Activated CD4-positive, alpha-beta T cell treated with anti-CD3 and anti-CD28 coated beads, Interleukin-2, amount 10 ng/mL, durations not matched to agents 24 days and 14 days (primary cell): ENCODE data around the gene AFAP1. TPM values are rescaled to one million over a fixed set of nuclear protein-coding genes. Genes with fewer than 3 reads are reported as not detected.

Experiments
- DNase-seq: peaks from one replicate; pipeline ENCODE4 v3.0.0; 2022
- H3K27ac Mint-ChIP-seq: one replicate; pipeline ENCODE4 v1.8.0; 2022; ENCODE audit warnings: mild to moderate bottlenecking, mixed read lengths
- H3K27me3 Mint-ChIP-seq: one replicate; pipeline ENCODE4 v1.8.0; 2022; ENCODE audit warnings: mixed read lengths
- H3K36me3 Mint-ChIP-seq: one replicate; pipeline ENCODE4 v1.8.0; 2022; ENCODE audit warnings: low read depth, mild to moderate bottlenecking, mixed read lengths
- H3K4me1 Mint-ChIP-seq: one replicate; pipeline ENCODE4 v1.8.0; 2021; ENCODE audit warnings: mixed read lengths
- H3K4me3 Mint-ChIP-seq: one replicate; pipeline ENCODE4 v1.8.0; 2022; ENCODE audit warnings: mild to moderate bottlenecking, moderate library complexity, mixed read lengths
- H3K9me3 Mint-ChIP-seq: one replicate; pipeline ENCODE4 v1.8.0; 2021; ENCODE audit warnings: mixed read lengths
- intact Hi-C: fragments of 100-400 bp; cut with micrococcal nuclease; formaldehyde crosslinking; loops from one replicate; pipeline ENCODE4 v1.15.1; 2023
- total RNA-seq: library from RNA; stranded (reverse); gene quantifications from 2 replicates; pipeline ENCODE4 v1.2.3, GENCODE V29; 2022

AFAP1 gene, protein sequence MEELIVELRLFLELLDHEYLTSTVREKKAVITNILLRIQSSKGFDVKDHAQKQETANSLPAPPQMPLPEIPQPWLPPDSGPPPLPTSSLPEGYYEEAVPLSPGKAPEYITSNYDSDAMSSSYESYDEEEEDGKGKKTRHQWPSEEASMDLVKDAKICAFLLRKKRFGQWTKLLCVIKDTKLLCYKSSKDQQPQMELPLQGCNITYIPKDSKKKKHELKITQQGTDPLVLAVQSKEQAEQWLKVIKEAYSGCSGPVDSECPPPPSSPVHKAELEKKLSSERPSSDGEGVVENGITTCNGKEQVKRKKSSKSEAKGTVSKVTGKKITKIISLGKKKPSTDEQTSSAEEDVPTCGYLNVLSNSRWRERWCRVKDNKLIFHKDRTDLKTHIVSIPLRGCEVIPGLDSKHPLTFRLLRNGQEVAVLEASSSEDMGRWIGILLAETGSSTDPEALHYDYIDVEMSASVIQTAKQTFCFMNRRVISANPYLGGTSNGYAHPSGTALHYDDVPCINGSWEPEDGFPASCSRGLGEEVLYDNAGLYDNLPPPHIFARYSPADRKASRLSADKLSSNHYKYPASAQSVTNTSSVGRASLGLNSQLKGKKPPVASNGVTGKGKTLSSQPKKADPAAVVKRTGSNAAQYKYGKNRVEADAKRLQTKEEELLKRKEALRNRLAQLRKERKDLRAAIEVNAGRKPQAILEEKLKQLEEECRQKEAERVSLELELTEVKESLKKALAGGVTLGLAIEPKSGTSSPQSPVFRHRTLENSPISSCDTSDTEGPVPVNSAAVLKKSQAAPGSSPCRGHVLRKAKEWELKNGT
- total RNA-seq: 37.6 and 40.8 TPM in 2 replicates

DNA sequence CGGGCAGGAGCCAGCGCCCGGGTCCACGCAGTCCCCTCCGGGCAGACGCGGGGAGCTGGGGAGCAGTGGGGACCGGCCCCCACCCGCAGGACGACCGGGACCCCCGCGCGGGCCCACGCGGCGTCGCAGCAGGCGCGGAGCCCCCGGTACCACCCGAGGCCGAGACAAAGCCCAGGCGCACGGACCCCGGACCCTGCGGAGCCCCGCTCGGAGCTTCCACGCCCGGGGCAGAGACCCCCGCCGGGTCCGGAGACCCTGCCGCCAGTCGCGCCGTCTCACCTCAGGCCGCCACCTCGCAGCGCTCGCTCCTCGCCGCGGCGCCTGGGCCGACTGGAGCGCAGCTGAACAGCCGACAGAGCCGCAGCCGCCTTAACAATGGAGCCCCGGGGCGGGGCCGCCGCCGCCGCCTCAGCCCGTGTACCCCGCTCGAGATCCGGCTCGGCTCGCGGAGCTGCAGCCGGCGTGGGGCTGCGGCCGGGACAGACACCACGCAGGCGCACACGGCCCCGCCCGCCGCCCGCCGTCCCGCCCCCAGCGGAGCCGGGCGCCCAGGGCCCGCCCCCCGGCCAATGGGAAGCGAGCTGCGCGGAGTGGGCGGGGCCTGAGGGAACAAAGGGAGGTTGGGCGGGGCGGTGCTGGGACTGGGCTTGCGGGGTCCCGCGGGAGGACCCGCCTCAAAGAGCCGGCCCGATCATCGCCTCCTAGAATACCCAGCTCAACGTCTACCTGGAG lies at the start of gene AFAP1:
Gene AFAP1 (minus strand): TSS at position 485 of the 732 bp plus-strand sequence. CDS start 67,783 bp downstream, outside the sequence.
- Mint-ChIP-seq H3K9me3 (no peaks in the 10 kb centered on the region), H3K4me3 (peak within 1 kb of the TSS; percentile 66), H3K27ac (no peak within 1 kb of the TSS), H3K4me1 (peaks cover 25% of the 10 kb centered on the region), H3K36me3 (peaks cover 3% of the 10 kb centered on the region), H3K27me3 (peaks cover 16% of the 10 kb centered on the region)
- intact Hi-C loops: loop anchor here (1.0 to 5.0 kb wide), 2 partner anchors 31 to 82 kb away; no protein-coding TSS in a partner anchor
- peak; percentile 97 for DNase-seq

DNA sequence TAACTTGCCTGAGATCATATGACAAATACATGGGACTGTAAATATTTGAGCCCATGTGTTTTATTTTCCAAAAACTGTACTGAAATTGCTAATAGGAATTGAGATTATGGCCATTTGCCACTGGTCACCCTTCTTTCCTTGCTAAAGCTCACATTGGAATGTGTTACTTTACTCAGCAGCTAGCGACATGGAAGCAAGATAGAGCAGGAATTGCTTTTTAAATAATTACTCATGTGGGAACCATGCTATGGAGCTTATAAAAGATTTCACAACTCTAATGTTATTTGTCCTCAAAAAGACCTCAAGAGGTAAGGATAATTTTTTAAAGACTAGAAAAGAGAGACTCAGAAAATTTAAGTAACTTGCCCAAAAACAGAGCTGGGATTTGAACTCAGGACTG lies 48.8 kb upstream of the AFAP1 start:
- peaks cover 4% of the 10 kb centered on the region for H3K4me1 Mint-ChIP-seq
- H3K27ac Mint-ChIP-seq: no peak overlapping the region
- no peak for DNase-seq
- peaks cover 1% of the 10 kb centered on the region for H3K27me3 Mint-ChIP-seq
- no peak overlapping the region for H3K4me3 Mint-ChIP-seq
- no peaks in the 10 kb centered on the region for H3K9me3 Mint-ChIP-seq
- intact Hi-C loops: no loop called here
- no peaks in the 10 kb centered on the region for H3K36me3 Mint-ChIP-seq

DNA sequence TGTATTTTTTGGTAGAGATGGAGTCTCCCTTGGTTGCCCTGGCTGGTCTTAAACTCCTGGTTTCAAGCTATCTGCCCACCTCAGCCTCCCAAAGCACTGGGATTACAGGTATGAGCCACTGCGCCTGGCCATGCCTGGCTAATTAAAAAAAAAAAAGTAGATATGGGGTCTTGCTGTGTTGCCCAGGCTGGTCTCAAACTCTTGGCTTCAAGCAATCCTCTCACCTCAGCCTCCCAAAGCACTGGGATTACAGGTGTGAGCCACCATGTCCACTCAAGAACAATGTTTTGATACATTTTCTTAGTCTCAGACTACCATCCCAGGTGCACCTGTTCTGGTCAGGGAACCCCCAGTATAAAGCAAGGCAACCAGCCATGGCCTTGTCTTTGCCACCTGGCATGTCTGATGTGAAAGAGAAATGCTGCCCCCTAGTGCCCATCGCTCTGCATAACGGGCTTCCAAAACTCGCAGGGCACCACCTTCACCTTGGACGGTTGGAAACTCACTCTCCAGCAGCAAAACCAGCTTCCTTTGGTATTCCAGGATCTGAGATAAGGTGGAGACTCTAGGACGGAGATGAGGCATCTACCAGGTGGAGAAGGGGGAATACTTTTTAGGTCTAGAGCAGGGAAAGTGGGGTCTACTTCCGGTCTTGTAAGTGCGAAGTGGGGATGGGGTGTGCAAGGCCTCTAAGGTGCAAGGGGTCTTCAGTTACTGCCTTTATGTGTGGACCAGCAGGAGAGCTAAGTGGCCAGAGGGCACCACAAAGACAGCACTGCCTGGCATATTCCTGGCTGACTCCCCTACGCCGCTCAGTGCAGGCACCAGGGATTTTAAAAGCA lies 47.7 kb upstream of the AFAP1 start:
- no peak overlapping the region for H3K4me3 Mint-ChIP-seq
- H3K9me3 Mint-ChIP-seq: no peaks in the 10 kb centered on the region
- H3K27ac Mint-ChIP-seq: no peak overlapping the region
- no peaks in the 10 kb centered on the region for H3K36me3 Mint-ChIP-seq
- H3K4me1 Mint-ChIP-seq: peaks cover 4% of the 10 kb centered on the region
- peaks cover 1% of the 10 kb centered on the region for H3K27me3 Mint-ChIP-seq
- intact Hi-C loops: loop anchor here (1.0 kb wide), 3 partner anchors 49 to 183 kb away; no protein-coding TSS in a partner anchor
- DNase-seq: peak; percentile 93

DNA sequence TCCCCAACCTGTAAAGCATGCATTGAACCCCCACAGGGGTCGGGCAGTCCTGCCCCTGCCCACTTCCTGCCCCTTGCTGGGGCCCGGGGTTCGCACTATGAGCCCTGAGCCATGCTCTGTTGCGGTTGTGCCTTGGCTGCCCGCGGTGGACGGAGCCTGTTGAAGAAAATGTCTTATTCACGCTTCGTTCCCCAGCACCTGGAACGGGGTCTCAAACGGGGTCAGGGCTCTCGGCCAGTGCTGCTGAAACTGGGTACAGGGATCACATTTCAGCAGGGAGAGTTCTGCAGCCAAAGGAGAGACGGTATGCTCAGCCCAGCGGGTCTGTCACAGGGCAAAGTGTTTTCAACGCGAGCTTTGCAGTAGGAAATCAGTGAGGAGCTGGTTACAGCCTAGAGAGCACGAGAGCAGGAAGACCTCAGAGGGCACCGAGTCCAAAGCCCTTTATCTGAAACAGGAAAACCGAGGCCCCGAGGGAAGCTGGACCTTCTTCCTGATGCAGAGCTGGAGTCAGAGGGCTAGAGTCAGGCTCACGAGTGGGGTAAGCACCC lies 46.3 kb upstream of the AFAP1 start:
- Mint-ChIP-seq H3K36me3 (no peaks in the 10 kb centered on the region), H3K4me3 (no peak overlapping the region), H3K4me1 (peaks cover 4% of the 10 kb centered on the region), H3K27me3 (peaks cover 1% of the 10 kb centered on the region), H3K27ac (no peak overlapping the region), H3K9me3 (no peaks in the 10 kb centered on the region)
- intact Hi-C loops: no loop called here
- DNase-seq: no peak

DNA sequence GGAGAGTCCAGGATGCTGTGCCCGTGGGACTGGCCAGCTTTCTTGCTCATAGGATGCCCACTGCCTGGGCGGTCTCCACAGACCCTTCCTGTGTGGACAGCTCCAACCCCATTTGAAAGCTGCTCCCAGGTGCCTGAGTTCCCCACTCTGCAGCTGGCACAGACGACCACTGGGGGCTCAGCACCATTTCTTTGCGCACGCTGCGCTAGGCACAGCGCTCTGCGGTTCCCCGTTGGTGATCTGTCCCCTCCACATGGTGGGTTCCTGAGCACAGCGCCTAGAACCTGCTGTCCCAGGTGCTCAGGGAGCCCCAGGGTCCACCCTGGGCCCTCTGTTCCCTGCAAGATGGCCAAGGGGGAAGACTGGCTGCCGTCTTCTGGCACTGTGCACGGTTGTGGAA lies 45.4 kb upstream of the AFAP1 start:
- intact Hi-C loops: no loop called here
- no peaks in the 10 kb centered on the region for H3K36me3 Mint-ChIP-seq

DNA sequence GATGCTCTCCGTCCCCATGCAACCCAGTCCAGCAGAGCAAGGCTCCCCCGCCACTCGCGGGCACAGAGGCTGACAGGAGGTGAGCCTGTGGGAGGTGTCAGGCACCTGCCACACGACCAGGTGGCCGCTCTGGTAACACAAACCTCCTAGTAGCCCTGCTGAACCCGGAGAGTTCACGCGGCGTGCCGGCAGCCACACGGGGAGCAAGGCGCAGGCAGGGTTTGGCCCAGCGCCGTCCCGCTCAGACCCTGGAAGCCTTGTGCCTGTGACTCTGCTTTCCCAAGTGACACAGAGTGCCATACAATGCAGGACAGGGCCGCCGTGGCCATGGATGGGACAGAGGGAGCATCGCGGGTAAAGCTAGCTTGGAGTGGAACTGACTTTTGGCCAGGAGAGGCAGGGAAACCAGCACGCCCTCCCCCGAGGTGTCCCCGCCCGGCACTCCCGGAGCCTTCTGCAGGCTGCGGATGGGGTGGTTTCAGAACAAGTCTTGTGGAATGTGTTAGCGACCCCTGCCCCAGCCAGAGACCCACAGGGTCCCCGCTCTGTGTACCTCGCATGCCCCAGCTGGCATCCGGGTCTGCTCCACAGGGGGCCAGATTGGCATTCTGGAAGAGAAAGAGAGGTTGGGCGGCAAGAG lies 44.7 kb upstream of the AFAP1 start:
- intact Hi-C loops: no loop called here
- H3K4me1 Mint-ChIP-seq: peaks cover 6% of the 10 kb centered on the region
- H3K4me3 Mint-ChIP-seq: no peak overlapping the region
- H3K27me3 Mint-ChIP-seq: peaks cover 1% of the 10 kb centered on the region
- H3K27ac Mint-ChIP-seq: no peak overlapping the region
- no peaks in the 10 kb centered on the region for H3K9me3 Mint-ChIP-seq
- H3K36me3 Mint-ChIP-seq: no peaks in the 10 kb centered on the region
- DNase-seq: no peak

More for the DNA sequence above, 45.4 kb upstream of the AFAP1 start:
- peaks cover 1% of the 10 kb centered on the region for H3K27me3 Mint-ChIP-seq
- H3K4me1 Mint-ChIP-seq: peaks cover 4% of the 10 kb centered on the region
- H3K4me3 Mint-ChIP-seq: no peak overlapping the region
- H3K9me3 Mint-ChIP-seq: no peaks in the 10 kb centered on the region
- no peak for DNase-seq
- no peak overlapping the region for H3K27ac Mint-ChIP-seq

DNA sequence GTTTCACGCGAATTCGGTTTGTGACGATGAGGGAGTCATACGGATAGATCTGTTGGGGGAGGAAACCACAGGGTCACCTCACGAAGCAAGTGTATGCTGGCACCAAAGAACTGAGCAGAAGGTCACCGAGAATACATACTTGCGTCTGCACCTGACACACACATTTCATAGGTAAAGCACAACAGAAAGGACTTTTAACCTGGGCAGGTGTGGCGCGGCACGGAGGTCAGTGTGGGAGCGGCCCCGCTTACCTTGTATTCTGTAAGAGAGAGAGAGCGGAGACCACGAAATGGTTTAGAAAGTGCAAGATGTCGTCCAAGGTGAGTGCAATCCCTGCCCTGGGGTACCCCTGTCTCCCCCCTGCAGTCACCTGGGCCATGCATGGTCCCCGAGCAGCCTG lies 43.6 kb upstream of the AFAP1 start:
- DNase-seq: no peak
- H3K9me3 Mint-ChIP-seq: no peaks in the 10 kb centered on the region
- intact Hi-C loops: no loop called here

DNA sequence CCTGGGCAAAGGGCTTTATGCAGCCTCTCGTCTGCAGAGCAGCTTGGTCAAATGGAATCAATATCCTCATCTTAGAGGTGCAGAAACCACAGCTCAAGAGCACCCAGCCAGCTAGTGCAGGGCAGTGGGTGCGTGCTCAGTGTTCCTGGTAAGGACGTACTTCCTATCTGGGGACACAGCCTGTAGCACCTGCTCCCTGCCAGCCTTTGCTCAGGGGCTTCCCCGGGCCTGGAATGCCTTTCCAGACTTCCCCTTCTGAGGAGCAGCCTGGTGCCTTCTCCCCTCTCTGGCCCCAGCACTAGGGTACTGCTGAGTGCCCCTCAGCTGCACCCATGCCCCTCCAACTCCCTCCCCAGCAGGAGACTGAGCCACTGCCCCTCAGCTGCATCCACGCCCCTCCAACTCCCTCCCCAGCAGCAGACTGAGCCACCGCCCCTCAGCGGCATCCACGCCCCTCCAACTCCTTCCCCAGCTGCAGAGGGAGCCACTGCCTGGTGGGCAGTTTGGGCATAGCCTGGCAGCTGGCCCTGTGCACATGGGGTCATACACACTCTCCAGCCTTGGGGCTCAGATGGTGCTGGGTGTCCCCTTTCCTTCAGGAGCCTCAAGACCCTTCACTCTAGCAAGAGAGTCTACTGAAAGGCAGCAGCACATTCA lies 42.2 kb upstream of the AFAP1 start:
- no peaks in the 10 kb centered on the region for H3K9me3 Mint-ChIP-seq
- H3K27me3 Mint-ChIP-seq: peaks cover 1% of the 10 kb centered on the region
- no peak overlapping the region for H3K4me3 Mint-ChIP-seq
- intact Hi-C loops: no loop called here
- no peak overlapping the region for H3K27ac Mint-ChIP-seq
- H3K4me1 Mint-ChIP-seq: peaks cover 14% of the 10 kb centered on the region
- no peak for DNase-seq
- no peaks in the 10 kb centered on the region for H3K36me3 Mint-ChIP-seq

More for the DNA sequence above, 43.6 kb upstream of the AFAP1 start:
- H3K36me3 Mint-ChIP-seq: no peaks in the 10 kb centered on the region
- no peak overlapping the region for H3K27ac Mint-ChIP-seq
- peaks cover 1% of the 10 kb centered on the region for H3K27me3 Mint-ChIP-seq
- H3K4me1 Mint-ChIP-seq: peaks cover 10% of the 10 kb centered on the region
- H3K4me3 Mint-ChIP-seq: no peak overlapping the region

DNA sequence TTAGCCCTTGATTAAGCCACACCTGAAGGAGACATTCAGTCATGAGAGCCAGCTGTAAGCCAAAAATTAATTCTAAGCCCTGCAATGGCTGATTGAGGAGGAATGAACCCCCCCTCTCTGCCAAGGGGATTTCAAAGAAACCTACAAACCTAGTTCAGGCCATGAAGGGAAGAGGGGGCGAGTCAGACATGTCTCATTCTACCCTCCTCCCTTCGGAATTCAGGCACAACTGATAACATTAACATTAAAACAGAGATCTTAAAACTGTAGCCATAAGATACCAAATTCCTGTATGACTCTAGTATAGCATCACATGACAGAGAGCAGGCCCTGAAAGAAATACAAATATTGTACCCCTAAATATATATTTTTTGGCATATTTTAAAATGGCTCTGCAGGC lies 40.4 kb upstream of the AFAP1 start:
- H3K4me3 Mint-ChIP-seq: no peak overlapping the region
- H3K4me1 Mint-ChIP-seq: peaks cover 15% of the 10 kb centered on the region
- intact Hi-C loops: no loop called here
- H3K9me3 Mint-ChIP-seq: no peaks in the 10 kb centered on the region
- H3K36me3 Mint-ChIP-seq: peaks cover 4% of the 10 kb centered on the region
- no peak overlapping the region for H3K27ac Mint-ChIP-seq
- DNase-seq: no peak
- no peaks in the 10 kb centered on the region for H3K27me3 Mint-ChIP-seq

DNA sequence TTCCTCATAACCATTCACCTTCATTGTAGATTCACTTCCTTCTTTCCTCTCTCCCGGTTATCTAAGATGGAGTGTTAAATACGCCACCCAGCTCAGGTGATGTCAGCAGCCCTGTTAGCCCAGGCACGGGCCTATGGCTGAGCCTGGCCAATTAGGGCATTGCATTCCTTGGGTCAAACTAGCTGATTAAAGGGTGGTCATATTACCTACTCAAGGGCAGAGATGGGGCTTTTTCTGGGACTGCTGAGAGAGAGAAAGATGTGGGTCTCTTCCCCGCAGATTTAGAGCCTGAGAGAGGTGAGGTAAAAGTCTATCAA lies 39.9 kb upstream of the AFAP1 start:
- peaks cover 16% of the 10 kb centered on the region for H3K4me1 Mint-ChIP-seq
- intact Hi-C loops: no loop called here
- H3K27ac Mint-ChIP-seq: no peak overlapping the region
- no peaks in the 10 kb centered on the region for H3K9me3 Mint-ChIP-seq
- DNase-seq: no peak
- H3K27me3 Mint-ChIP-seq: no peaks in the 10 kb centered on the region
- H3K4me3 Mint-ChIP-seq: no peak overlapping the region
- peaks cover 5% of the 10 kb centered on the region for H3K36me3 Mint-ChIP-seq

DNA sequence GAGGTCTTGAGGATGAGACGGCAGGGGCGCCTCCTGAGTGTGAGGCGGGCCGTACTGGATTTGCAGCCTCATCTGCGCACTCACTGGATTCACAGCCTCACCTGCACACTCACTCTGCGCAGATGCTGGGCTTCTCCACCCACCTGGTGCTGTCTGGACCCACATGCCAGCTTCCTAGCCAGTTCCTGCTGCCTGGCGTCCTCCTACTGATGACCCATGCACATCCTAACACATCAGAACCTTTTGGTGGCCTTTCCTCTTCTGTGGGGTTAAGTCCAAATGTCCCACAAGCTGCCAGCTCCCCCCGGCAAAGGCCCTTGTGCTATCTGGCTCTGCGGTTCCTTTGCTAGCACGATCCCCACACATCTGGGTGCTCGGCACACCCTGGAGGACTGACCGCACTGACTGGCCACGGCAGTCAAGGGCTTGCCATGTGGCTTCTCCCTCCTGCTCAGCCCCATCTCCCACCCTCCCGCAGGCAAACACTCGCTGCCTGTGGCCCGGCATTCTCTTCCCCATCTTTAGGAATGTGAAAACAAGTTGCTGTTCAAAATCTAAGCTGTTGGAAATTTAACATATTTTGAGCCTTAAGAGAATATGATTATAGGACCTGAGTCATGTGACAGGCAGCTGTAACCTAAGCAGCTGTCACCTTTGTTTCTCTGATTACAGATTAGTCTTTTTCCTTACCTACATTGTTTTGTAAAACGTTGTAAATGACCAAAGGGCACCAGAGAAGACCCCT lies 39.4 kb upstream of the AFAP1 start:
- Mint-ChIP-seq H3K27me3 (no peaks in the 10 kb centered on the region), H3K4me1 (peaks cover 19% of the 10 kb centered on the region), H3K9me3 (no peaks in the 10 kb centered on the region), H3K36me3 (peaks cover 10% of the 10 kb centered on the region), H3K4me3 (no peak overlapping the region), H3K27ac (no peak overlapping the region)
- intact Hi-C loops: no loop called here
- DNase-seq: no peak

DNA sequence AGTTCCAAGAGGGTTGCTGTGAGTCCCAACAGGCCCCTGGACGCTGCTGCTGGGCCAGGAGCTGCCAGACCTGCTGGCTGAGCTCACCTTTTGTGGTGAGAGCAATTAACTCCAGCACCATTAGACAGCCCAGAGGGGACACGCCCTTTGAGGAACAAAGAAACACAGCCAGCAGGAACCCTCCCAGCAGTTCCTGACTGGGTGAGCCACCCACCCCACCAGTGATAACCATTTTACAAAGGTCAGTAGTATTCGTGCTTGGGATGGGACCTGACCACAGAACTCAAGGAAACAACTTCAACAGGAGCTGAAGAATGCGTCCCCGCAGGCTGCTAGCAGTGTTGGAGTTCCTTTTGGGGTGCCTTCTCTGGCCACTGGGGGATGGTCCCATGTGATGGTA lies 38.8 kb upstream of the AFAP1 start:
- no peak overlapping the region for H3K4me3 Mint-ChIP-seq
- H3K36me3 Mint-ChIP-seq: peaks cover 14% of the 10 kb centered on the region
- no peaks in the 10 kb centered on the region for H3K27me3 Mint-ChIP-seq
- intact Hi-C loops: no loop called here
- no peak overlapping the region for H3K27ac Mint-ChIP-seq
- no peaks in the 10 kb centered on the region for H3K9me3 Mint-ChIP-seq
- H3K4me1 Mint-ChIP-seq: peaks cover 24% of the 10 kb centered on the region
- no peak for DNase-seq
